Ascending aorta (tissue), 2 donors: ENCODE results near the gene RASA3. TPM values are rescaled to one million over a fixed set of nuclear protein-coding genes. Genes with fewer than 3 reads are reported as not detected.

Experiments
- DNase-seq, 2 donors: peaks; one replicate each; pipeline ENCODE4 v3.0.0-alpha.2; 2019; ENCODE audit warnings: low spot score in 2 of 2
- H3K27ac ChIP-seq, 2 donors: fragments of 200-600 bp; sonication (generic); one replicate each; pipeline ENCODE4 v1.5.1; 2016 to 2017; ENCODE audit warnings: mild to moderate bottlenecking in 1 of 2
- H3K27me3 ChIP-seq: fragments of 200-600 bp; sonication (generic); one replicate; pipeline ENCODE4 v1.5.1; 2017
- H3K36me3 ChIP-seq, 2 donors: fragments of 200-600 bp; sonication (generic); one replicate each; pipeline ENCODE4 v1.5.1; 2016
- H3K4me1 ChIP-seq, 2 donors: fragments of 200-600 bp; sonication (generic); one replicate each; pipeline ENCODE4 v1.5.1; 2016 to 2017; ENCODE audit warnings: mild to moderate bottlenecking in 1 of 2
- H3K4me3 ChIP-seq, 2 donors: fragments of 200-600 bp; sonication (generic); one replicate each; pipeline ENCODE4 v1.5.1; 2016 to 2017; ENCODE audit warnings: mild to moderate bottlenecking in 1 of 2
- H3K9me3 ChIP-seq, 2 donors: fragments of 200-600 bp; sonication (generic); one replicate each; pipeline ENCODE4 v1.5.1; 2016
- intact Hi-C: fragments of 100-400 bp; cut with DNase I; formaldehyde crosslinking; loops from one replicate; pipeline ENCODE4 v1.15.1; 2023
- total RNA-seq: library from RNA; depleted of rRNA; stranded (reverse); fragments of >200 nt; gene quantifications from one replicate; pipeline ENCODE4 v1.1.0, GENCODE V29; 2016
- TF ChIP-seq, protein P1 (sequence below), 3 experiments: fragments of 200-600 bp in 2 of 3; fragments of 450-650 bp in 1 of 3; sonication (generic) in 2 of 3; IDR thresholded peaks; one replicate each; pipeline ENCODE4 v1.5.1; 2016 to 2019; ENCODE audit warnings: antibody characterized with exemption in 3 of 3, mild to moderate bottlenecking in 1 of 3, moderate library complexity in 1 of 3

RASA3 gene
- total RNA-seq, 1 donor from 2014 or later = 30.7 TPM

DNA sequence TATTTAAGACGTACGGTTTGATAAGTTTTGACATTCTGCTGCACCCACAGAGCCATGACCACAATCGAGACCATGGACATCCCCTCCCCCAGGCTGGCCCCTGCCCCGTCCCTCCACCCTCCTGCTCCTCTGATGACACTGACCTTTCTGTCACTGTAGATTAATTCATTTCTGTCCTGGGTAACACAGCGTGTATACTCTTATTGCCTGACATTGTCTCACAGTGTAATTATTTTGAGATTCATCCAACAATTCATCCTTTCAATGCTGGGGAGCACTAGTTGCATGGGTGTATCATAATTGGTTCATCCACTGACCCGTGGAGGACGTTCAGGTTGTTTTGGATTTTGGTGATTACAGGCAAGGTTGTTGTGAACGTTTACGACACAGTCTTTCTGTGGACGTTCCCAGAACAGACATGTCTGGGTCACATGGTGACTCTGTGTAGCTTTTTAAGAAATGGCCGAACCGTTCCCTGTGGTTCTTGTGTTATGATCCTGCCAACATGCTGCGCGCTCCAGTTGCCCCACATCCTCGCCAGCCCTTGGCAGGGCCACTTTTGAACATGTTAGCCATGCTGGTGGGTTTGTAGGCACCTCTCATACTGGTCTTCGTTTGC, 200.5 kb downstream of the RASA3 start:
- Histone ChIP-seq H3K4me3 (no peak overlapping the region), H3K4me1 (peaks cover 23 to 34% of the 10 kb centered on the region in 2 donors), H3K27me3 (no peaks in the 10 kb centered on the region), H3K9me3 (no peaks in the 10 kb centered on the region), H3K36me3 (no peaks in the 10 kb centered on the region), H3K27ac (no peak overlapping the region)
- TF ChIP-seq, protein P1, sequence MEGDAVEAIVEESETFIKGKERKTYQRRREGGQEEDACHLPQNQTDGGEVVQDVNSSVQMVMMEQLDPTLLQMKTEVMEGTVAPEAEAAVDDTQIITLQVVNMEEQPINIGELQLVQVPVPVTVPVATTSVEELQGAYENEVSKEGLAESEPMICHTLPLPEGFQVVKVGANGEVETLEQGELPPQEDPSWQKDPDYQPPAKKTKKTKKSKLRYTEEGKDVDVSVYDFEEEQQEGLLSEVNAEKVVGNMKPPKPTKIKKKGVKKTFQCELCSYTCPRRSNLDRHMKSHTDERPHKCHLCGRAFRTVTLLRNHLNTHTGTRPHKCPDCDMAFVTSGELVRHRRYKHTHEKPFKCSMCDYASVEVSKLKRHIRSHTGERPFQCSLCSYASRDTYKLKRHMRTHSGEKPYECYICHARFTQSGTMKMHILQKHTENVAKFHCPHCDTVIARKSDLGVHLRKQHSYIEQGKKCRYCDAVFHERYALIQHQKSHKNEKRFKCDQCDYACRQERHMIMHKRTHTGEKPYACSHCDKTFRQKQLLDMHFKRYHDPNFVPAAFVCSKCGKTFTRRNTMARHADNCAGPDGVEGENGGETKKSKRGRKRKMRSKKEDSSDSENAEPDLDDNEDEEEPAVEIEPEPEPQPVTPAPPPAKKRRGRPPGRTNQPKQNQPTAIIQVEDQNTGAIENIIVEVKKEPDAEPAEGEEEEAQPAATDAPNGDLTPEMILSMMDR (IDR thresholded peaks at IDR 0.05) = no peak
- intact Hi-C loops = no loop called here
- DNase-seq = no peak

DNA sequence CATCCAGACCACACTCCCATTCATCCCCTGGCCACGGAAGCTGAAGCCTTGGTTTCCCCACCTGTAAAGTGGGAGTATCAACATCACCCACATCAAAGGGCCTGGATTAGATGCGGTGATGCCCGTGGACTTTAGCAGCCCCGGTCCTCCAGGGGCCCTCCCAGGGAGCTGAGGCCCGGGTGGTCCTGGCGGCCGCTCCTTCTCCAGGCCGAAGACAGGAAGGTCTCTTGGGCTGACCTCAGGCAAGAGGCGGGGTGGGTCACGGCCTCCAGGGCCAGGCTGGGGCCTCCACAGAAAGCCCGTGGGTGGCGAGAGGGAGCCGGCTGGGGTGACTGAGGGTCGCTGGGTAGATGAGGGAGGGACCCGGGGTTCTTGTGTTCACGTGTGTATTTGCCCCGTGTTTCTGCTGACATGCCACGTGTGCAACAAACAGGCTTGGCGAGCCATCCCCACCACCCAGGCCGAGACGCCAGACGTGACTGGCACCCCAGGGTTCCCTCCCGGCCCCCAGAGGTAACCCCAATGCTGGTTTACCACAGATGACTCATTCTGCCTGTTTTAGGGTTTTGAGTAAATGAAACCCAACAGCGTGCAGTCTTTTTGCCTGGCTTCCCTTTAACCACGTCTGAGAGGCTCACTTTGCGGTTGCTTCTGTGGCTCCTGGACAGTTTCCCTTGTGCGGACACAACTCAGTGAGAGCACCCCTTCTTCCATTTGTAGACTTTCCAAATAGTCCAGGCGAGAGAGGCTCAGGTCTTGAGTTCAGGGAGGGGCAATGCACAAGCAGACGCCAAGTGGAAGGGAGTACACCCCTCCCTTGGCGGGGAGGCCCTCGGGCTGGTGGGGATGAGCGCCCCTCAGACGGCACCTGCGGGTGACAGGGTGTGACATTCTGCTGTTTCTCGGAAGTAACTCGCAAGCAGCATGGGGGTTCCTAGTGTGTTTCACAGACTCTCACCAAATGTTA, 201.5 kb downstream of the RASA3 start:
- Histone ChIP-seq H3K27ac (no peak overlapping the region), H3K4me3 (no peak overlapping the region), H3K4me1 (peaks cover 23 to 34% of the 10 kb centered on the region in 2 donors), H3K27me3 (no peaks in the 10 kb centered on the region), H3K36me3 (no peaks in the 10 kb centered on the region), H3K9me3 (no peaks in the 10 kb centered on the region)
- DNase-seq = peak in 1 of 2 donors; percentile 60
- intact Hi-C loops = no loop called here
- TF ChIP-seq, protein P1 (IDR thresholded peaks at IDR 0.05) = no peak

DNA sequence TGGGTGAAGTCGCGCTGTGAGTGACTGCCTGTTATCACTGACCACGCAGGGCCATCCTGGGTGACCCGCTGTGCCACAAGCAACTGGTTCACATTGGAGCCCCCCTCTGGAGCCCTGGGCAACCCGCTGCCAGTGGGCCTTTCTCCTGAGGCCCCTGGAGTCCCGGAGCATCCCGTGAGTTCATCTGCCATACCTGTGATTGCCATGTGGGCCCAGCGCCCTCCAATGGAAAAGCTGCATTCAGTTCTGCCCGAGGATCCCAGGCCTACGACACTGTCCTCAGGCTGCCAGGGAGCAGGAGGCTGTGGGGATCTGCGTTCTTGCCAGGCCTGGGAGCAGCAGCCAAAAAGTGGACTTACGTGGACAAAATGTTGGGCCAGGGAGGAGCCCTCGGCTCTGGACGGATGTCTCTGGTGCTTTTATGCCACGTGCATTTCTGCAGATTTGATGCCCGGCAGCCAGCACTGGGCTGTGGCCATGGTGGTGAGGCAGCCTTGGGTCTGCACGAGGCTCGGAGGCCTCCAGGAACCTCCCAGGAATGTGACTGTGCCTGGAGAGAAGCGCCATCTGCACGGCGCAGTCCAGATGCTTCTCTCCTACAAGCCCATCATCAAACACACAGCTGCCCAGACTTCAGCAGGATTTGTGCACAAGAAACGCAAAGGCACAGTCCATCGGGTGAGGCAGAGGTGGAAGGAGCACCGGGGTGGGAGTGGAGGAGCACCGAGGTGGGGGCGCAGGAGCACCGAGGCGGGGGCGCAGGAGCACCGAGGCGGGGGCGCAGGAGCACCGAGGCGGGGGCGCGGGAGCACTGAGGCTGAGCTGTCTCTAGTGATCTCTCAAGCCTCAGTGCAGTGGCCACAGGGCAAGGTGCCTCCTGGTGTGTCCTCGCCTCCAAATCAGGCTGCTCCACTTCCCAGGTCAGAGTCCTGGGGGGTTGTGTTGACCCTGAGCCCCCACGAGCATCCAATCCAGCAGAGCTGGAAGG, 202.5 kb downstream of the RASA3 start:
- Histone ChIP-seq H3K4me3 (no peak overlapping the region), H3K4me1 (peaks cover 15 to 28% of the 10 kb centered on the region in 2 donors), H3K9me3 (no peaks in the 10 kb centered on the region), H3K27ac (peak overlapping the region; percentile 73 to 78), H3K36me3 (no peaks in the 10 kb centered on the region), H3K27me3 (no peaks in the 10 kb centered on the region)
- TF ChIP-seq, protein P1 (IDR thresholded peaks at IDR 0.05) = no peak
- intact Hi-C loops = no loop called here
- peak in 1 of 2 donors; percentile 65 for DNase-seq

DNA sequence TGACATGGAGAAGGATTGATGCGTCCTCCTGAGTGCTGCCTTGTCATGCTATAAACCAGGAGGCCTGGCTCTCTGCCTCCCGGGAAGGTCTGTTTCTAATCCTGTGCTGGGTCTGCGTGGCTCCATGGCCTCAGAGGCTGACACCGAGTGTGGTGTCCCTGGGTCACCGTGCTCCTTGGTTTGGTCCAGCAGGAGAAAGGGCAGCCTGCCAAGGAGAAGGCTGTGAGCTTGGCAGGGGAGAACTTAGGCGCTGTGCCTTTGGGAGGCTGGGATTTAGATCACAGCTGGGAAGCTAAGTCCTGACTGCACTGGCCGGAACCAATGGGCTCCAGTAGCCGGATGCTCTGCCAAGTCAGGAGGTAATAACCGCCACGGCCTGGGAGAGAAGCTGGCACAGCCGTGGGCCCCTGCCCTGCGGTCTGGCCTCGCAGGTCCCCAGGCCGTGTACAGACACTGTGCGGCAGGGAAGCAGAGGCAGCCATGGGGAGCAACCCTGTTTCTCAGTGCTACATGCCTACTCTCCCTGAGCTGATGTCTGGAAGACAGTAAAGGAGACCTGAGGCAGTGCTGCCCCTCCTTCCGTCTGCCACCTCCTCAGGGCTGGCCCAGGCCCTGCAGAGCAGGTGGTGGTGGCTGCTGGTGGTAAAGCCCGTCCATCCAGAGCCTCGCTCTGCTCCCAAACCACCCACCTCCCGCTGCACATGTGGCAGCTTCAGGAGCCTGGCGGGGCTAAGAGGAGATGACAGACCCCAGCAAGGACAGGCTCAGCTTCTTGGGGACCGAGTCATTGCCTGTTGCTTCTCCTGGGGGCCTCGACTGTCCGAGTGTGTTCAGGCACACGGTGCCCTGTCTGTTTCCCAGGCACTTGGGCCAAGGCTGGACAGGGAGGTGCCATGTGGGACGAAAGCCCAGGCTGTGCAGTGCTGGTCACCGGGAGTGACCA, 203.5 kb downstream of the RASA3 start:
- Histone ChIP-seq H3K4me1 (peaks cover 15 to 25% of the 10 kb centered on the region in 2 donors), H3K9me3 (no peaks in the 10 kb centered on the region), H3K27ac (peak overlapping the region; percentile 73 to 78), H3K4me3 (no peak overlapping the region), H3K27me3 (no peaks in the 10 kb centered on the region), H3K36me3 (no peaks in the 10 kb centered on the region)
- intact Hi-C loops = no loop called here
- peak; percentile 80 to 95 for DNase-seq
- TF ChIP-seq, protein P1 (IDR thresholded peaks at IDR 0.05) = no peak

Other genes starting within 250 kb of the RASA3 start
- gene C13orf46, start 158.5 kb downstream of the RASA3 start, total RNA-seq = 4.8 TPM
- not detected for gene CFAP97D2, start 46.6 kb upstream of the RASA3 start, total RNA-seq
- 41.1 TPM for gene CDC16, start 102.3 kb upstream of the RASA3 start, total RNA-seq
- 79.8 TPM for gene UPF3A, start 149.0 kb upstream of the RASA3 start, total RNA-seq
- 17.1 TPM for gene CHAMP1, start 181.9 kb upstream of the RASA3 start, total RNA-seq